T47D (cell line): ENCODE measurements around the gene TUBGCP2.

Source experiments
- DNase-seq, 2 experiments: peaks; one replicate each; pipeline versions ENCODE4 v3.0.0 to v3.0.0-alpha.2; 2011 to 2012; ENCODE audit warnings: low read depth in 1 of 2, low spot score in 1 of 2
- JUND ChIP-seq: IDR thresholded peaks from 2 replicates; pipeline ENCODE4 v1.6.1; 2012; ENCODE audit warnings: low read depth
- in situ Hi-C: cut with HindIII; loops from 2 replicates; pipeline ENCODE4 v1.10.0; 2016; ENCODE audit warnings: low sequenced_read_pairs, low pct_unique_long_range_greater_than_20kb

Gene TUBGCP2

DNA sequence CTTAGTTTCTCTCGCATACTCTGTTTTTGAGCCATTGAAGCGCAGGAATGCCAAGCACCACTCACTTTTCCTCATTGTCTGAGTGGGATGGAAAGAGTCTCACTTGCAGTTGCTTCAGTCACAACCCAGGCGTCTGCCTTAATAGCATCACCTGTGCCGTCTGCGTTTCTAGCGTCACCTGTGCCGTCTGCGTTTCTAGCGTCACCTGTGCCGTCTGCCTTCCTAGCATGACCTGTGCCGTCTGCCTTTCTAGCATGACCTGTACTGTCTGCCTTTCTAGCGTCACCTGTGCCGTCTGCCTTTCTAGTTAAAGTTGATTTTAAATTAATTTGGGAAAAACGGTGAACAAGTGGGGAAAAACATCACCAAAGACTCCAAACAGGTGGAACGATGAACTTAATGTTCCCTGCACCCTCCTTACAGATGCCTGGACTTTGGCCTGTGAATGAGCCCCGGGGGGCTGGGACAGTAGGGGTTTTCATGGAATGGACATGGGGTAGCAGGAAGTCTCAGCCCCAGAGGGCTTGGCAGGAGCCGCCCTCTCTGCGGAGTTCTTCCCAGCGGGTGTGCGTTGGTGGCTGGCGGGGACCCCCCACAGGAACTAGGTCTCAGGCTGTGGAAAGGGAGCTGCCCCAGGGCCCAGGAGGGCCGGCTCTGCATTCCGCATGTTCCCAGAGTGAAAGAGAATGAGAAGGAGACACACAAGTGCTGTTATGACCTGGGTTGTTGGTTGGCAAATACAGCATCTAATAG is 3.5 kb upstream of the TUBGCP2 start:
- no peak for DNase-seq
- no peak for TF ChIP-seq JUND
- in situ Hi-C loops: no loop called here

- DNase-seq: no peak
- no peak for TF ChIP-seq JUND
- in situ Hi-C loops: no loop called here
Measured at GRCh38 chr10:133311570-133311969, 2.9 kb upstream of the TUBGCP2 start.

- TF ChIP-seq JUND: no peak
- DNase-seq: no peak
- in situ Hi-C loops: no loop called here
Measured at GRCh38 chr10:133310789-133311188, 2.1 kb upstream of the TUBGCP2 start.

DNA sequence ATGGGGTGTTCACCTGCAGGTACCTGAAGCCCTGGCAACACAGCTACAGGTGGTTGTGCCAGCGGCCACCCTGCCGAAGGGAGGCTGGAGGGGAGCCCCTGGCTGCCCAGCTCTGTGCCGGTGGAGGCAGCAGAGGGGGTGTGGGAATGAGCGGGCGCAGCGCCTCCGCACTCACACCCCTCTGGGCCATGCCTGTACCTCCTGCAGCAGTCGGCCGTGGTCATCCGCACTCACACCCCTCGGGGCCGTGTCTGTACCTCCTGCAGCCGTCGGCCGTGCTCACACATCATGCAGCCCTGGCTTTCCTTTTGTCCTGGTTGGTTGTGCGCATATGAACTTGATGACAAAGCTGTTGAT is 1.7 kb upstream of the TUBGCP2 start:
- DNase-seq: no peak
- no peak for TF ChIP-seq JUND
- in situ Hi-C loops: no loop called here

GRCh38 chr10:133309720-133310398 is 1.2 kb upstream of the TUBGCP2 start:
- DNase-seq: no peak
- TF ChIP-seq JUND: no peak
- in situ Hi-C loops: no loop called here

GRCh38 chr10:133309100-133309719 is 538 bp upstream of the TUBGCP2 start:
- peak; percentile 81 to 95 for DNase-seq
- no peak for TF ChIP-seq JUND
- in situ Hi-C loops: no loop called here

DNA sequence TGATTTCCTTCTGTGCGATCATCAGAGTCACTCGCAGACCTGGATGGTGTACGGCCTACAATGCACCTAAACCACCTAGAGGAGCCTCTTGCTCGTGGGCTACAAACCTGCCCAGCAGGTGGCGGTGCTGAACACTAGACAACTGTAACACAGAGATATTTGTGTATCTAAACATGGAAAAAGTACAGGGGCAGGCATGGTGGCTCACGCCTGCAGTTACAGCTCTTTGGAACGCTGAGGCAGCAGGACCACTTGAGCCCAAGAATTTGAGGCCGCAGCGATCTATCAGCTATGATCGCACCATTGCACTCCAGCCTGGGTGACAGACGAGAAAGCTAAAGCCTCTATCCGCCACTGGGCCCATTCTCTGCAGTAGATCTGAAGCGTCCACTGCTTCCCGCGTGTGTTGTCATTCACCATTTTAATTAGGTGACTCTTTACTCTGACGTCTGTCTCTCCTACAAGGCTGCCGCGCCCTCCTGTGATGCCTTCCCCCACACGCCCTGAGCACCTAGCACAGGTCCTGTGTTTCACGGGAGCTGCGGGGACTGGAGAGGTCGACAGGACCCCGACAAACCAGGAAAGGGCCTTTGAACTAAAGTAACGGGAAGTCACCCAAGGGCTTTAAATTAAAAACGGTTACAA is 774 bp downstream of the TUBGCP2 start:
- in situ Hi-C loops: no loop called here
- TF ChIP-seq JUND: no peak
- peak in 1 of 2 experiments; percentile 86 for DNase-seq

DNA sequence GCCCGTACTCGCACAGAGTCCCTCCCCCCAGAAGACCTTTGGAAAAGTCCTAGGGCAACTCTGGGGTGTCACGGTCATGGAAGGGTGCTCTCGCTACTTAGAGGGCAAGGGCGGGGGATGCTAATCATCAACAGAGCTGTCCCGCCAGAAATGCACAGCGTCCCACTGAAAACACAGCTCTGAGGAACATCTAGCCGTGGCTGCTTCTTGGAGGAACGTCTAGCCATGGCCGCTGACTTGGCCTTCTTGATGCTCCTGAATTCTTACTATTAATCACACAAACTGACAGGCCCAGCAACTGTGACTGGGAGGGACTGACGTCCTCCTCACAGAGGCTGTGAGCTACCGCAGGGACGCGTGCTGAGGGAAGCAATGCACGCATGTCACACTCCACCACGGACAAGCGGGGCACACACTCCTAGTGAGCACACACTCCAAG is 1.7 kb downstream of the TUBGCP2 start:
- in situ Hi-C loops: no loop called here
- TF ChIP-seq JUND: no peak
- no peak for DNase-seq

GRCh38 chr10:133306097-133306476 is 2.6 kb downstream of the TUBGCP2 start:
- DNase-seq: no peak
- TF ChIP-seq JUND: no peak
- in situ Hi-C loops: no loop called here

- TF ChIP-seq JUND: no peak
- in situ Hi-C loops: no loop called here
Measured at GRCh38 chr10:133303206-133303605, 5.5 kb downstream of the TUBGCP2 start.

GRCh38 chr10:133302230-133302629 is 6.4 kb downstream of the TUBGCP2 start:
- in situ Hi-C loops: no loop called here
- DNase-seq: no peak
- no peak for TF ChIP-seq JUND

More at GRCh38 chr10:133303206-133303605, 5.5 kb downstream of the TUBGCP2 start:
- DNase-seq: no peak

DNA sequence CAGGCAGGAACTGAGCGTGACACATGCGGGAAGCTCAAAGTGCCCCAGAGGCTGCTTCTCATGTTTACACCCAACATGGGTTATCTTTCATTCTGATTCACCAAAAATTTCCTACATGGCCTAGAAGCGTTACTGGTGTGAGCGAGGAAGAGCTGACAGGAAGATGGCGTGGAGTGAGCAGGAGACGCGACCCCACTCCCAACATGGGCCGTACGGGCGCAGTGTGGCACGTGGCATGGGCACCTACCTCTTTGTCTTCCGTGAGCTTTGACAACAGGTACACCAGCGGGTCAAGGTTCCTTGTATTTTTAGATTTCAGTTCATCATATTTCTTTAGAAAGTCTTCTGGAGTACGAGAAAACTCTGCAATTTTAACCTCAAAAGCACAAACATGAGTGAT is 8.9 kb downstream of the TUBGCP2 start:
- in situ Hi-C loops: no loop called here
- no peak for DNase-seq
- TF ChIP-seq JUND: no peak

DNA sequence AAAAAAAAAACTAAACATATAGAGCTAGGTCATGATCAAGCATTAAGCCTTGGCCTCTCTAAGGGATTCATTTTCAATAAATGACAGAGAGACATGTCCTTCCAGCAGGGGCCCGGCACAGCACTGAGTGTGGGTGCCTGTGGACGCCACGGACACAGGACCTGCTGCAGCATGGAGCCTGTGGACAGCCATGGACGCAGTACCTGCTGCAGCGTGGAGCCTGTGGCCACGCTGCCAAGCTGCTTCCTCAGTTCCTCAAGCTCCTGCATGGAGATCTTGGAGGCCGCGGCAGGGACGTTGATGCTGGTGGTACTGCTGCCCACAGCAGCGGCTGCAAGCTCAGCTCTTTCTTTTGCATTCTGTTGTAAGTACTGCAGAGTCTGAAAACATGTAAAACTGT is 9.4 kb downstream of the TUBGCP2 start:
- no peak for TF ChIP-seq JUND
- DNase-seq: no peak
- in situ Hi-C loops: no loop called here
